GM18909 (cell line): ENCODE measurements around the gene BMX.

Experiments used
- ATAC-seq: cut with Tn5 transposase; IDR thresholded peaks from one replicate; pipeline ENCODE4 v1.9.1; 2021; ENCODE audit warnings: mild to moderate bottlenecking; ENCODE audit not compliant: unreplicated experiment, poor library complexity

The BMX gene

DNA sequence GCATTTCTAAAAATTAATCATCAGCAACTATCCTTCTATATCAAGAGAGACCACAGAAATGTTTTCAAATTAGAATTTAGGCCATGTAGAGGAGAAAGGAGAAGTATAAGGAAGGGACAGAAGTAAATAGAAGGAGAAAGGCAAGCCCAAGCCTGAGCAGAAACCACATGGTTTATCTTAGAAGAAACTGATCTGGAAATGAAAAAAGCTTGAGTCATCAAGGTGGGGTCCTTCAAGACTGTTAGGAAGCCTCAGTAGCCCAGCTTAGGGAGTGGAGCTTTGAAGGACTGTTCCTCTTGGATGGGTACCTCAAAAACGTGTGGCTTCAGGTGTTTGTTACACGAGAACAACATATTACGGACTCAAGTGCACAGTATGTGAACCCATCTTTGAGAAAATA is 4.5 kb downstream of the BMX start:
- no peak for ATAC-seq

DNA sequence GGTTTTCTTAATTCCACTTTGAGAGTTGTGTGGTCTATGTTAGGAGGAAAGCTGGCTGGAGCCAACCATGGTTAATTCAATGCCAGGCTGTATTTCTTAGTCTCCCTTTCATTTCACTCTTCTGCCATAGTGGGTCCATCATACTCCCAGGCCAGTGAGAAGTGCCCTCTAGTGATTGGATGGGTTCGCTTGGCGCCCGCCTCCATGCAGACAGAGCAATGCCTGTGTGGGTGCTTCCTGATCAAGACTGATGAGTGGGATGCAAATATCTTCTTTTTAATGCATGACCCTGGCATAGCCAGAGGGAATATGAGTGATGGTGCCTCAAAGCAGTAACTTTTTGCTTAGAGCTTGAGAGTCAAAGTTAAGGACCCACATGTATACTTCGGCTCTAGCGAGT is 6.4 kb downstream of the BMX start:
- ATAC-seq = no peak

DNA sequence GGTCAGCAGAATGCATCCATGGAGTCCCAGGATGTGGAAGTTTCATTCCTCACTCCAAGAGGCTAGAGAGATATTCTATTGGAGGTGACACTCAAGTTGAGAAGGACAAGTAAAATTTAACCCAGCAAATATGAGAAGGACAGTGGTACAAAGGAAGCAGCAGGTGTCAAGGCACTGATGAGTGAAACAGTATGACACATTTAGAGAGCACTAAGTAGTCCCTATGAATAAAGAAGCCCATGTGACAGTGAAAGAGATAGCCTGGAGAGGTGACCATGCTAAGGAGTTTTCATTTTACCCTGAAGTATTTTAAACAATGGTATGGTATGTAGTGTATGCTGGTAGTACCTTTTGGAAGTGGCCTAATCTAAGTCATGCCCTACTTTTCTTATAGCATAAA is 9.2 kb downstream of the BMX start:
- ATAC-seq = no peak

DNA sequence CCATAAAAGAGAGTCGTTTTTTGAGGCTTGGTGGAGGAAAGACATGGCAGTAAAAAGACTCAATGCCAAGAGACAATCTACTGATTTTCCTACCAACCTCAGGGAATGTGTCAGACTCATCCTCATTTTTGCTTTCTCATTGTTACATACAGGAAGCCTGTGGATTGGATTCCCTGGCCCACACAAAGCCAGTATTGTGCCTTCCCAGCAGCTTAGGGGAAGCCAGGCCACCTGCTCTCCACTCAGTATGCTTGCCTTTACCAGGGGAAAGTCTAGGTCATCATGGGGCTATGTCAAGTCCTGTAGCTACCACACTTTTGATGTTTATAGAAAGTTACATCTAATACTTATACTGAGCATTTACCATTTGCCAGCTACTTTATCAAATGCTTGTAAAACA is 11.0 kb downstream of the BMX start:
- no peak for ATAC-seq

- ATAC-seq = no peak
Observed at GRCh38 chrX:15512401-15512965, 11.9 kb downstream of the BMX start.

DNA sequence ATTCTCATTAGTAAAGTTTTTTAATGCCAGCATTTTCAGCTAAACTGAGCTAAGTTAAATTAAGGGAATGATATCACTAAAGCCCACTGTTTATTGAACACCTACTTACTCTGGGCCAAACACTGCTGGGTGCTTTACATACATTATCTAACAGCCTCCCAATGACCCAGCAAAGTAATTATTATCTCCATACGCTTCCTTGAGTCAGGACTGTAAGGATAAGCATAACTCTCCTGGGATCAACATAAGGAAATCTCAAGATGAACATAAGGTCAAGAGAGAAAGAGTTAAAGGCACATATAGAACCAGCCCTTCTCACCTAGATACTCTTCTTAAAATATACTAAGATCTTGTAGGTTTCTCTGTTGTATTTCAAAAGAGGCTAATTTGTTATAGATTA is 13.7 kb downstream of the BMX start:
- ATAC-seq = no peak

GRCh38 chrX:15515931-15516330 is 15.3 kb downstream of the BMX start:
- ATAC-seq = no peak

DNA sequence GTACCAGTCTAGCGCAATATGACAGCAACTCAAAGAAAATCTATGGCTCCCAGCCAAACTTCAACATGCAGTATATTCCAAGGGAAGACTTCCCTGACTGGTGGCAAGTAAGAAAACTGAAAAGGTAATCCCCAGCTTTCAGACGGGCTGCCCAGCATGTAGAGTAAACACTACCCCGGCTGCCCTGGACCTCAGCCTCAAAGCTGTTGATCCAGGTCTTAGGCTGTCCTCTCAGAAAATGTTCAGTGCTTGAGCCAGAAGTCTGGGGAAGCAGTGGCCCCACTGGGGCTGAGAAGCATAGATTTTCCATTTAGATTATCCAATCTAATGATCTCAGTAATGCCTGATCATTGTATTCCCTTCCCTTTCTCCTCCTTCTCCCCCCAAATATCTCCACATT is 21.9 kb downstream of the BMX start:
- ATAC-seq = no peak

DNA sequence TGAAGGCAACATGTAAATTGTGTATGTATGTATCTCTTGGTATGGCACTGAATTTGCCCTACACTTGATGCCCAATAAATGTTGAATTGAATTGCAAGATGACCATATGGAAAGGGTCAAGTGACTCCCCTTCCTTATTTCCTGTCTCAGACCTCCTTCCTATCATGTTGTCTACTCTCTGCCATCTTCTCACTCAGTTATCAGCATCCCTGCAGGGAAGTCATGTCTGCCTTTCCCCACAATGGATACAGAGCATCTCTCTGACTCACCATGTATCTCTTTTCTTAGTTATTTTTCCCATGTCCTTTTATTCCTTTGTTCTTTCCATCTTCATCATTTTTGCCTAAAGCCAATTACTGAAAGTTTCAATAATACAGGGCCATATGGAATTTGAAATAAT is 22.5 kb downstream of the BMX start:
- ATAC-seq = no peak

GRCh38 chrX:15524417-15524816 is 23.8 kb downstream of the BMX start:
- ATAC-seq = no peak

- no peak for ATAC-seq
Observed at GRCh38 chrX:15525664-15526416, 25.2 kb downstream of the BMX start.

DNA sequence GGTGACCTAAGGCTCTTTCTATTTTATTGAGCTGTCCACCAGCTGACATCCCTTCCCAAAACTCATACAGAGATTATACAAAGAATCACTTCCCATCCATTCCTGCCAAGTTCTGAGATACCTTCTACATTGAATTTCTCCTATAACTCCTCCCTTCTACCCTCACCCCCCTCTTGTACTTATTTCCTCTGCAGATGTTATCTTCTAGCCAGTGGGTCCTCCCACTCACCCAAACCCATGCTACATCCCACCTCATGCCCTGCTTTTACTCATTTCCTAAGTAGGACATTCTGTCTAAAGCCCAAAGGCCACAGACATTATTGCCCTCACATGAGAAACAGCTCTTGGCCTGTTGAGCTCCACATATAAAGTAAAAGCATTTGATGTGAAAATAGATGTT is 28.6 kb downstream of the BMX start:
- no peak for ATAC-seq

DNA sequence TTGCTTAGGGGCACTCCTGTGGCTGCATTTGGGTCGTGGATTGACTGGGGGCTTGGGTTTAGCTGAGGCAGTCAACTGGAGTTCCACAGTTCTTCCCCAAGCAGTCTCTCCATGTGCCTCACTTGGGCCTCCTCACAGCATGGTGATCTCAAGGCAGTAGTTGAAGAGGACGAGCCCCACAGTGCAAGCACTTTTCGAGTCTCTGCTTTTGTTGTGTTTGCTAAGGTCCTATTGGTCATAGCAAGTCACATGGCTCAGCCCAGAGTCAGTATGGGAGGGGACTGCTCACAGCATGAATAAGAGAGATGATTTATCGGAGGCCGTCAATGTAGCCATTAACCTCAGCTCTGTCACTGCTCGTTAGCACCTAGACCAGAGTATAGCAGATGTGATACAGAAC is 29.7 kb downstream of the BMX start:
- ATAC-seq = no peak

DNA sequence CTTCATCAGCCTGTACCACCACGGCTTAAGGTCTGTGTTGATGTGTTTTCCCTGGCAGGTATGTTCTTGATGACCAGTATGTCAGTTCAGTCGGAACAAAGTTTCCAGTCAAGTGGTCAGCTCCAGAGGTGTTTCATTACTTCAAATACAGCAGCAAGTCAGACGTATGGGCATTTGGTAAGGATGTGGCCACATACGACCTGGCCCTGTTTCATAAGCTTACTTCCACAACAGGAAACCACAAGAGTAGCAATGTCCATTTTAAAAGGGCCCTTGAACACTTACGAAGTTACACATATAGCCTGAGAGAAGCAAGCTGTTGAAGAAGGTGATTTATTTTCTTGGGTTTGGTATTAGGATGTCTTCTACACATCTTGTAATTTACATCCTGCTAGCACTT is 46.1 kb downstream of the BMX start:
- no peak for ATAC-seq

- no peak for ATAC-seq
Observed at GRCh38 chrX:15547356-15547755, 46.7 kb downstream of the BMX start.

DNA sequence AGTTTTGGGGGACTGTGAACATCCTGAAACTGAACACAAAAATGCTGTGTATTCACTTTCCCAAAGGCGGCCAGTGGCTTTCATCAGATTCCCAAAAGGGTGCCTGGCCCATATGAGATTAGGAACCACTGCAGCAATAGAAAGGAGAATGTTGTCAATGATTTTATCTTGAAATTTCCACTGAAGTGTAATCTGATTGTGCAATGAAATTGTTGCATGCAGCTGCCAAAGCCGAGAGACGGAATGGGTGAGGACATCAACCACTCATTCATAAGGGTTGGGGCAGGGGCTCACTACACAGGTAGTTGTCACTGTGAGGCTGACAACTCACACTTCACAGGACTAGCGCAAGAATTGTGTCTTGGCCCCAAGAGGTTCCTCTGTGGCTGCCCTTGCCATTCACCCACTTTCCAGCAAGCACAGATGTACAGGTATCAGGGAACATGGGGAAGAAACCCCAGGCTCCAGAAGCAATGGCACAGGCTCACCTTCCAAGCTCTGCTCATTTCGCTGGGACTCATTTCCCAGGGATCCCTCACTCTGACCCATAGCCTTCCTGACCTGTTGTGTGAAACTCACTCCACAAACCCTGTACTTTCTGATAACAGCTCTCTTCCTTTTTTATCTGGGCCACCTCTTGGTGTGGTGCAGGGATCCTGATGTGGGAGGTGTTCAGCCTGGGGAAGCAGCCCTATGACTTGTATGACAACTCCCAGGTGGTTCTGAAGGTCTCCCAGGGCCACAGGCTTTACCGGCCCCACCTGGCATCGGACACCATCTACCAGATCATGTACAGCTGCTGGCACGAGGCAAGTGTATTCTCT is 48.8 kb downstream of the BMX start:
- ATAC-seq = no peak

DNA sequence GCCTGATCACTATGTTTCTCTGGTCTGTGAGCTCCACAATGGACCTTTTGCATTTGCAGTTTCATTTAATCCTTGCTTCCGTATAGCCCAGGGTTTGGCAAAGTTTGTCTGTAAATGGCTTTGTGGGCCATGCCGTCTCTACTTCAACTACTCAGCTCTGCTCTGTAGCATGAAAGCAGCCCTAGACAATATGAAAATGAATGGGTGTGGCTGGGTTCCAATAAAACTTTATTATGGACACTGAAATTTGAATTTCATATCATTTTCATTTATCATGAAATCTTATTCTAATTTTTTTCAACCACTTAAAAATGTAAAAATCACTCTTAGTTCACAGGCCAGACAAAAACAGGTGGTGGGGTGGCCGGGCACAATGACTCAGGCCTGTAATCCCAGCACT is 58.6 kb downstream of the BMX start:
- ATAC-seq = no peak

- ATAC-seq = no peak
Observed at GRCh38 chrX:15560924-15561323, 60.3 kb downstream of the BMX start.

GRCh38 chrX:15563056-15563455 is 62.4 kb downstream of the BMX start:
- ATAC-seq = no peak

- ATAC-seq = no peak
Observed at GRCh38 chrX:15564981-15565579, 64.5 kb downstream of the BMX start.

DNA sequence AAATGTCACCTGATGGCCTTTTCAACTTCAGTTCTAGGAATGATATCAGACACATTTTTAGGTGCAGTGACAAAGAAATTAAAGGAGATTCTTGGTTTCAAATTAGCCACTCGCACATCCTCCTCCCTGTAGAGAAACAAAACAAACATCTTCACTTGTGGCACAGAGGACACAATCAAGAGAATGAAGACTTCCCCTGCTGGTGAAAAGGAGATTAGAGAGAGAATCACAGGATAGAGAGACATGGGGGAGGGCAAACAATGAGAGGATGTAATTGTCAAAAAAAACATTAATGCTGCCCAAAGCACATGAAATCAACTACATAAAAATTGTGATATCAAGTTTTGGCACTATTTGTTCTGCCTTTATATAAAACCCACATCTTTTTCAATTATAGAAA is 65.6 kb downstream of the BMX start:
- ATAC-seq = no peak
